Heart left ventricle (tissue), 13 donors: ENCODE data around the gene CIDEC.

Source experiments
- POLR2A ChIP-seq, 2 donors: fragments of 450-650 bp; IDR thresholded peaks; one replicate each; pipeline ENCODE4 v1.6.1; 2017; ENCODE audit warnings: antibody characterized with exemption in 2 of 2, mild to moderate bottlenecking in 2 of 2, moderate library complexity in 2 of 2
- TF ChIP-seq, protein P1 (sequence below), 12 donors: fragments of 200-600 bp; sonication (generic) in 4 of 12; IDR thresholded peaks; one replicate each; pipeline versions ENCODE4 v1.5.0 to v1.8.0; 2018 to 2022; ENCODE audit warnings: antibody characterized with exemption in 12 of 12, mild to moderate bottlenecking in 5 of 12
- donor health status: ischemic (EF 13 %, LVEDD 7.1; RV severe dilation, severe dysfunction).
- donor health status: DM: no; HTN: yes; CAD: no.
- donor health status: DM: no; HTN: no; CAD: no.
- donor health status: ischemic (EF 25% LVEDD 6.9; RV normal size, moderate dysfunction).
- donor health status: ischemic (EF 25% LVEDD 5.7; RV mildly dilated, moderate dysfunction).
- donor health status: ischemic (EF 35%, LVEDD 5.7; RV mildly dilated, moderate dysfunction).
- donor health status: nonischemic (EF 11% LVEDD 7.7; RV severe dilation, severe dysfunction).
- donor health status: DM: yes; HTN: yes; CAD: no.
- donor health status: PGD.
- donor health status: ischemic (EF 29% LVEDD 5.4; RV normal size, mild dysfunction).
- donor health status: nonischemic (EF 23%, LVEDD 6.1; RV moderate dilation, normal function).

DNA sequence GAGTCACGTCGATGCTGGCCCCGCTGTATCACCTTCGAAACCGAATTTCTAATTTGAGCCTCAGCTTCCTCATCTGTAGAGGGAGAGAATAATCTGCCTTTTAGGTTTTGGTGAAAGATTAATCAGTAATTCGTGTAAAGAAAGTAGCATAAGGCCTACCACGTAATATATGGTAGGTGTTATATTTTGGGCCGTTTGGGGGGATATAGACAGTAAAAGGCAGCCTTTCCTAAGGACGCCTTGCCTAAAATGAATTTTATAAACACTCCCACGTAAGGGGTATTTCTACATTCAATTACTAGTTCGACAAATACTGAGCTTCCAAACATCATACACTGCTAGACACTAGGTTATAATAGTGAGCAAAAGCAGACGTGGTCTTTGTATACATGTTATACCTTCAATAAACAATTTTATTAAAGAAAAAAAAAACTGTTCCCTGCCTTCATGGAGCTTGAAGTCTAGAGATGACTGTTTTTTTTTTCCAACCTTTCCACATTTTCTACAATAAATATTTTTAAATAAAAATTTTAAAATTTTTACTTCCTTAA is 11.1 kb upstream of the CIDEC start:
- TF ChIP-seq, protein P1, sequence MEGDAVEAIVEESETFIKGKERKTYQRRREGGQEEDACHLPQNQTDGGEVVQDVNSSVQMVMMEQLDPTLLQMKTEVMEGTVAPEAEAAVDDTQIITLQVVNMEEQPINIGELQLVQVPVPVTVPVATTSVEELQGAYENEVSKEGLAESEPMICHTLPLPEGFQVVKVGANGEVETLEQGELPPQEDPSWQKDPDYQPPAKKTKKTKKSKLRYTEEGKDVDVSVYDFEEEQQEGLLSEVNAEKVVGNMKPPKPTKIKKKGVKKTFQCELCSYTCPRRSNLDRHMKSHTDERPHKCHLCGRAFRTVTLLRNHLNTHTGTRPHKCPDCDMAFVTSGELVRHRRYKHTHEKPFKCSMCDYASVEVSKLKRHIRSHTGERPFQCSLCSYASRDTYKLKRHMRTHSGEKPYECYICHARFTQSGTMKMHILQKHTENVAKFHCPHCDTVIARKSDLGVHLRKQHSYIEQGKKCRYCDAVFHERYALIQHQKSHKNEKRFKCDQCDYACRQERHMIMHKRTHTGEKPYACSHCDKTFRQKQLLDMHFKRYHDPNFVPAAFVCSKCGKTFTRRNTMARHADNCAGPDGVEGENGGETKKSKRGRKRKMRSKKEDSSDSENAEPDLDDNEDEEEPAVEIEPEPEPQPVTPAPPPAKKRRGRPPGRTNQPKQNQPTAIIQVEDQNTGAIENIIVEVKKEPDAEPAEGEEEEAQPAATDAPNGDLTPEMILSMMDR (IDR thresholded peaks at IDR 0.05), result no peak
- no peak for TF ChIP-seq POLR2A (IDR thresholded peaks at IDR 0.05)
